Common myeloid progenitor, CD34-positive (primary cell): Measurements from ENCODE around the gene HIF1AN.
A peak's percentile ranks its signal among the peaks of the same experiment; 100 is the strongest.

ENCODE experiments used
- CTCF ChIA-PET: fragments of 350-600 bp; sonication (Branson Sonifier 250); formaldehyde crosslinking; loops from one replicate; lab custom pipeline; 2021; ENCODE audit warnings: antibody characterized with exemption; lab: Charles Lee
- POLR2A ChIA-PET: fragments of 350-600 bp; sonication (Branson Sonifier 250); formaldehyde crosslinking; loops from one replicate; lab custom pipeline; 2021; ENCODE audit warnings: antibody characterized with exemption; lab: Charles Lee
- DNase-seq, 3 donors: peaks; one replicate each; pipeline versions ENCODE4 v3.0.0 to v3.0.0-alpha.2; 2013
- H3K27ac ChIP-seq, 2 experiments: 1 replicate in 1 of 2; 2 replicates in 1 of 2; pipeline ENCODE4 v1.7.0; 2013; ENCODE audit warnings: inconsistent platforms in 2 of 2, low read length in 2 of 2, mild to moderate bottlenecking in 2 of 2, low read depth in 1 of 2, moderate library complexity in 1 of 2; ENCODE audit not compliant: severe bottlenecking in 2 of 2, insufficient read depth in 1 of 2, poor library complexity in 1 of 2
- H3K27me3 ChIP-seq, 5 experiments: replicated peaks in 2 of 5; 1 replicate in 3 of 5; 2 replicates in 2 of 5; pipeline versions ENCODE4 v1.6.1 to v1.7.0; 2013; ENCODE audit warnings: low read length in 4 of 5, mild to moderate bottlenecking in 2 of 5, moderate library complexity in 2 of 5, inconsistent platforms in 1 of 5; ENCODE audit not compliant: insufficient read depth in 5 of 5, control insufficient read depth in 4 of 5
- H3K36me3 ChIP-seq, 4 experiments: 1 replicate in 2 of 4; 2 replicates in 2 of 4; pipeline versions ENCODE4 v1.6.1 to v1.7.0; 2013; ENCODE audit warnings: low read length in 3 of 4, control low read depth in 1 of 4, mild to moderate bottlenecking in 1 of 4; ENCODE audit not compliant: control insufficient read depth in 4 of 4, insufficient read depth in 4 of 4
- H3K4me1 ChIP-seq, 4 experiments: 1 replicate in 3 of 4; 2 replicates in 1 of 4; pipeline versions ENCODE4 v1.6.1 to v1.7.1; 2013; ENCODE audit warnings: low read length in 3 of 4, mild to moderate bottlenecking in 3 of 4, control low read depth in 1 of 4, inconsistent platforms in 1 of 4, moderate library complexity in 1 of 4; ENCODE audit not compliant: control insufficient read depth in 4 of 4, insufficient read depth in 4 of 4; ENCODE audit errors: control extremely low read depth in 1 of 4
- H3K4me3 ChIP-seq, 7 experiments: 1 replicate in 4 of 7; 2 replicates in 3 of 7; pipeline versions ENCODE4 v1.5.1 to v1.7.0; 2013; ENCODE audit warnings: mild to moderate bottlenecking in 7 of 7, low read length in 6 of 7, moderate library complexity in 6 of 7, inconsistent platforms in 2 of 7, low read depth in 2 of 7, control low read depth in 1 of 7; ENCODE audit not compliant: insufficient read depth in 4 of 7, control insufficient read depth in 1 of 7; ENCODE audit errors: extremely low read depth in 1 of 7
- H3K9me3 ChIP-seq, 5 experiments: 1 replicate in 4 of 5; 2 replicates in 1 of 5; pipeline versions ENCODE4 v1.6.1 to v1.7.1; 2013; ENCODE audit warnings: low read length in 4 of 5, mild to moderate bottlenecking in 2 of 5, inconsistent platforms in 1 of 5, low read depth in 1 of 5, moderate library complexity in 1 of 5; ENCODE audit not compliant: control insufficient read depth in 4 of 5, insufficient read depth in 2 of 5; ENCODE audit errors: control extremely low read depth in 1 of 5
- WGBS: methylation state at CpG from one replicate; pipeline ENCODE4 v1.1.5; 2013; ENCODE audit not compliant: insufficient coverage; 5-methylcytosine and 5-hydroxymethylcytosine counted together

Gene HIF1AN

GRCh38 chr10:100561005-100561404, 25.3 kb downstream of the HIF1AN start:
- POLR2A ChIA-PET, result no interaction called here
- H3K36me3 ChIP-seq, result peaks cover 0 to 10% (median 7%) of the 10 kb centered on the region in 4 experiments
- no peak overlapping the region for H3K27ac ChIP-seq
- no peak overlapping the region for H3K4me3 ChIP-seq
- H3K4me1 ChIP-seq, result peaks cover 0 to 15% (median 14%) of the 10 kb centered on the region in 4 experiments
- no peaks in the 10 kb centered on the region for H3K9me3 ChIP-seq
- no peak for DNase-seq
- peaks cover 0 to 50% (median 29%) of the 10 kb centered on the region in 5 experiments for H3K27me3 ChIP-seq
- CTCF ChIA-PET, result interaction anchor here (0.7 to 9.7 kb wide), 12 partner anchors 8 to 327 kb away, joined by 3 to 68 read pairs (median 4); no protein-coding TSS in a partner anchor
- 63% methylated on average over 1 of the region's 2 CpGs for WGBS

- ChIA-PET CTCF (interaction anchor here (0.6 to 9.7 kb wide), 20 partner anchors 7 to 1316 kb away, joined by 3 to 68 read pairs (median 4); partner anchors contain the start of gene HIF1AN), POLR2A (interaction anchor here (0.6 kb wide), 1 partner anchor 39 kb away, joined by 3 read pairs; no protein-coding TSS in a partner anchor)
- WGBS, result 7% methylated on average over 60 of the region's 62 CpGs
- Histone ChIP-seq H3K4me3 (peak overlapping the region in 3 of 7 experiments; percentile 8 to 50 (median 23)), H3K4me1 (peaks cover 0 to 15% (median 14%) of the 10 kb centered on the region in 4 experiments), H3K27me3 (peaks cover 0 to 61% (median 32%) of the 10 kb centered on the region in 5 experiments), H3K9me3 (no peaks in the 10 kb centered on the region), H3K27ac (no peak overlapping the region), H3K36me3 (peaks cover 0 to 10% (median 4%) of the 10 kb centered on the region in 4 experiments)
- DNase-seq, result peak; percentile 87 to 93 (median 91)
Observed at GRCh38 chr10:100562008-100562672, 26.4 kb downstream of the HIF1AN start.

GRCh38 chr10:100565206-100565985, 29.7 kb downstream of the HIF1AN start:
- H3K27me3 ChIP-seq, result peaks cover 8 to 93% (median 58%) of the 10 kb centered on the region in 5 experiments
- H3K27ac ChIP-seq, result no peak overlapping the region
- no peak overlapping the region for H3K4me3 ChIP-seq
- ChIA-PET CTCF (interaction anchor here (9.7 kb wide), 1 partner anchor 308 kb away, joined by 68 read pairs; no protein-coding TSS in a partner anchor), POLR2A (interaction anchor here (0.6 kb wide), 1 partner anchor 59 kb away, joined by 4 read pairs; no protein-coding TSS in a partner anchor)
- WGBS, result 84% methylated on average over 9 of the region's 9 CpGs
- H3K36me3 ChIP-seq, result peaks cover 0 to 3% (median 0%) of the 10 kb centered on the region in 4 experiments
- DNase-seq, result no peak
- peaks cover 0 to 15% (median 14%) of the 10 kb centered on the region in 4 experiments for H3K4me1 ChIP-seq
- H3K9me3 ChIP-seq, result no peaks in the 10 kb centered on the region

- no peak for DNase-seq
- WGBS, result 75% methylated on average over 2 of the region's 3 CpGs
- no peak overlapping the region for H3K27ac ChIP-seq
- peaks cover 0 to 13% (median 12%) of the 10 kb centered on the region in 4 experiments for H3K4me1 ChIP-seq
- no peaks in the 10 kb centered on the region for H3K36me3 ChIP-seq
- no peaks in the 10 kb centered on the region for H3K9me3 ChIP-seq
- H3K4me3 ChIP-seq, result no peak overlapping the region
- peaks cover 14 to 98% (median 65%) of the 10 kb centered on the region in 5 experiments for H3K27me3 ChIP-seq
- POLR2A ChIA-PET, result no interaction called here
- CTCF ChIA-PET, result interaction anchor here (9.7 kb wide), 1 partner anchor 307 kb away, joined by 68 read pairs; no protein-coding TSS in a partner anchor
Observed at GRCh38 chr10:100566561-100566960, 30.8 kb downstream of the HIF1AN start.

- WGBS, result 51% methylated on average over 5 of the region's 11 CpGs
- Histone ChIP-seq H3K9me3 (no peaks in the 10 kb centered on the region), H3K4me3 (no peak overlapping the region), H3K27me3 (peaks cover 18 to 96% (median 66%) of the 10 kb centered on the region in 5 experiments), H3K27ac (no peak overlapping the region), H3K36me3 (no peaks in the 10 kb centered on the region), H3K4me1 (peaks cover 0 to 8% (median 5%) of the 10 kb centered on the region in 4 experiments)
- no peak for DNase-seq
- ChIA-PET POLR2A (no interaction called here), CTCF (interaction anchor here (9.7 kb wide), 1 partner anchor 306 kb away, joined by 68 read pairs; no protein-coding TSS in a partner anchor)
Observed at GRCh38 chr10:100567249-100567648, 31.5 kb downstream of the HIF1AN start.

- DNase-seq, result no peak
- WGBS, result 35% methylated on average over 5 of the region's 6 CpGs
- Histone ChIP-seq H3K27me3 (peaks cover 18 to 93% (median 67%) of the 10 kb centered on the region in 5 experiments), H3K9me3 (no peaks in the 10 kb centered on the region), H3K36me3 (no peaks in the 10 kb centered on the region), H3K4me1 (peaks cover 0 to 2% (median under 1%) of the 10 kb centered on the region in 4 experiments), H3K4me3 (no peak overlapping the region), H3K27ac (no peak overlapping the region)
- CTCF ChIA-PET, result interaction anchor here (0.6 to 9.7 kb wide), 5 partner anchors 14 to 1880 kb away, joined by 3 to 68 read pairs (median 4); no protein-coding TSS in a partner anchor
- POLR2A ChIA-PET, result no interaction called here
Observed at GRCh38 chr10:100567826-100568225, 32.1 kb downstream of the HIF1AN start.
